Inferior parietal cortex (tissue), 1 donor: ENCODE results near the gene ARMC7.
"Not testable (repeated sequence)": the region's sequence is repeated elsewhere in the genome, so short reads cannot be mapped to it uniquely, and the experiment has no call there.

Experiments used
- DNase-seq: peaks from one replicate; pipeline ENCODE4 v3.0.0-alpha.2; 2016; ENCODE audit errors: extremely low spot score

The ARMC7 gene

DNA sequence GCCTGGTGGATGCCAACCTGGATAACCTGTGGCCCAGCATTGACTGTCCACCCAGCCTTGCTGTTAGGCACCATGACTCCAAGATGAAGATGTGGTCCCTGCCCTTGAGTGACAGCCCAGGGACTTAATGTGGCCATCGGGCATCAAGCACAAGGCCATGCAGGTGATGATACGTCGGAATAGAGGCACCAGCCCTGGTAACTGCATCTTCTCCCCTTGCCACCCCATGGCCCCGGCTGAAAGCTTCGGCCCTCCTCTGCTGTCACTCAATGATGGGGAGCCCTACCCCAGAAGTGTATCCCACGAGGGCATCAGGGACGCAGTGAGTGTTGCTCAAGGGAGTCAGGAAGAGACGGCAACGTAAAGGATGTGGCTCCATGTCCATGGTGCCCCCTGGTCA, 19.8 kb downstream of the ARMC7 start:
- no peak for DNase-seq

DNA sequence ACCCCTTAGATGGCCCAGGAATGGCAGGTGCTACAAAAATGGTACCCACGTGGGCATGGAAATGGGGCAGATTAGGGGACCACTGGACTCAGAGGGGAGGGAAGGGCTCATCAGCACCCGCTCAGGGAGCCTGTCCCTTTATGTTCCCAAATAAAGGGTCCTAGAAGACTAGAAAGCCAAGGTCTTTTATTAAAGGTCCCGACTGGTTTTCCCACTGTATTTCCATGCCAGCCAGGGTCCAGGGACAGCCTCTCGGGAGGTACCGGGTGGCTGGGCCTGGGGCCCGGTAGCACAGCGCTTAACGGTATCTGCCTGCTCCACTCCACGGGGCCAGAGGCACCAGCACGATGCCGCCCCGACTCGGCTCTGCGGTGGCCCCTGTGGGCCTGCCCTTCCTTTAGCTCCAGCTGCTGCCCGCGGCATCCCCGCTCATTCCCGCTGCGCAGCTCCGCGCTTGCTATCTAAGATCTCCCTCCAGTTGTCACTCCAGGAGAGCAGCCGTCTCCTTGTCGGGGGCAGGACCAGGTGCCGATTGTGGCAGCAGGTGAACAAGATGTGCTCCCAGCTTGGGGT, 20.4 kb downstream of the ARMC7 start:
- no peak for DNase-seq

DNA sequence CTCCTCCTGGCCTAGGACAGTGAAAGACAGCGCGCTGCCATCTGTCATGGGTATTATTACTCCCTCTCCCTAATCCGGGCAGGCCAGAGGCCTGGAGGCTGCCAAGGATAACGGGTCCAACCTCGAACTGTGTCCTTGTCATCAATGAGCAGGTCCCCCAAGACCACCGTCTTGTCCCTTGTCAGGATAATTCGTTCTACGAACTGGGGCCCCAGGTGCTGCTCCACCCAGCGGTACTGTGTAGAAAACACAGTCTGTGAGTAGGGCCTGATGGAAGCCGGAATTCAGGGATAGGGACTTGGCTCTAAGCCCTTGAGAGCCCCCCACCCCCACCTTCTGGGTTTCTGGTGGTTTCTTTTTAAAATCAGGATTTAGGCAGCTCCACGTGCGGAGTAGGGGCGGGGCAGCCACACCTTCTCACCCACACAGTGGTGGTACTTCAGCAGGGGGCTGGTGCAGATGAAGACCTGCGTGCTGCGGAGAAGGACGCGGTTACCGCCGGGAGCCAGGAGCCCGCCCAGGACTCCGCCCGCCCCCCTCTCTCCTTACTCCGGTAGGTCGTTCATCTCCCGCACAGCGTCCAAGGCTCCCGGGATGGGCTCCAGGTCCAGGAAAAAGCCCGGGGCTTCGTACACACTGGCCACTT, 21.0 kb downstream of the ARMC7 start:
- no peak for DNase-seq

DNA sequence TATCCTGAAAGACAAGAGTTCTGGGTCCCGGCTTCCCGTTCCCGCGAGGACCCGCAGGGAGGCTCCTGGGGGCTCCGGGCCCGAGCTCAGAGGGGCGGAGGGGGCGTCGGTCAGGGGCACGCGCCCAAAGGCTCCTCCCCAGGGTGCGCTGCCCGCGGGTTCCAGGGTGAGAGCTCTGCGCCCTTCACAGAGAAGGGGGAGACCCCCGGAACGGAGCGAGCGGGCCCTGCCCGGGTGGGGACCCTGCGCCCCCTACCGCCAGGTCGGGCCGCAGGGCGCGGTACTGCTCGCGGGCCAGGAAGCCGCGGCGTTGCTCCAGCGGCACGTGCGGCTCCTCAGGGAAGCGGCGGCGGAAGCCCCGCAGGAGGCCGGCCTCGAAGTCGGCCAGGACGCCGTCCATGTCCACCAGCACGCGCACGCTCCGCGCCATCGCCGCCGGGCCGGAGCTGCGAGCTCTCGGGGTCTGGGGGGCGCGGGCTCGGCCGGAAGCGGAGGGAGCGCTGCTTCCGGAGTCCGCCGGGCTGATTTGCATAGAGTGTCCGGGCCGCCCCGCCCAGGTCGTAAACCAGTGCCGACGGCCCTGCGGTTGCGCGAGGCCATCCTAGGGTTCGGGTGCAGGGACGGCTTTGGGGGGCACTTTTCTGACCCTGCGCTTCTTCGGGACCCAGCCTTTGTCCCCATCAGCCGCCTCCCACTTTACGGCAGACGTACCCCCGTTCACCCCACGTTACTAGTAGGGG, 21.7 kb downstream of the ARMC7 start, which contains the start of gene NT5C:
Gene NT5C, minus strand, starts transcription at position 465 of the 740 bp plus-strand sequence. Its CDS starts 35 bp downstream, at position 430.
- DNase-seq = peak; percentile 64

DNA sequence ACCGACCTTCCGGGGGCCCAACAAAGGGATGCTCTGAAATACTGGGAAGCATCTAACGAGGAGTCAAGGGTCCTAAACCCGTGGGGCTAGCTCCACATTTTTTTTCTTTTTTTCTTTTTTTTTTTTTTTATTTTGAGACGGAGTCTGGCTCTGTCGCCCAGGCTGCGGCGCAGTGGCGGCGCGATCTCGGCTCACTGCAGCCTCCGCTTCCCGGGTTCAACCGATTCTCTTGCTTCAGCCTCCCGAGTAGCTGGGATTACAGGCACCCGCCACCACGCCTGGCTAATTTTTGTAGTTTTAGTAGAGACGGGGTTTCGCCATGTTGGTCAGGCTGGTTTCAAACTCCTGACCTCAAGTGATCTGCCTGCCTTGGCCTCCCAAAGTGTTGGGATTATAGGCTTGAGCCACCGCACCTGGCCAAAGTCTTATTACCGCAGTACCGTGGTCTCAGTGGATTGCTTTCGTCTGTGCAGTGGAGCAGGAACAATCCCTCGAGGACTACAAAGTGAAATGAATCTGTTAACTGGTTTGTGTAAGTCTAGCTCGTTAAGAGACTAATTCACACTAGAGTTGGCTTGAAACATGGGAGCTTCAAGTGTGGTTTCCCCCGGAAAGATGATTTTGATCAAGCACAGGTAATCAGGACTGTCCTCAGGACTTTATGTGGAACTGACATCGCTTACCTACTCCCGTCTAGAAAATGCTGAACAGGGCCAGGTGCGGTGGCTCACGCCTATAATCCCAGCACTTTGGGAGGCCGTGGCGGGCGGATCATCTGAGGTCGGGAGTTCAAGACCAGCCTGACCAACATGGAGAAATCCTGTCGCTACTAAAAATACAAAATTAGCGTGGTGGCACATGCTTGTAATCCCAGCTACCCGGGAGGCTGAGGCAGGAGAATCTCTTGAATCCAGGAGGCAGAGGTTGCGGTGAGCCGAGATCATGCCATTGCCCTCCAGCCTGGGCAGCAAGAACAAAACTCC, 22.5 kb downstream of the ARMC7 start:
- DNase-seq = not testable (repeated sequence)

DNA sequence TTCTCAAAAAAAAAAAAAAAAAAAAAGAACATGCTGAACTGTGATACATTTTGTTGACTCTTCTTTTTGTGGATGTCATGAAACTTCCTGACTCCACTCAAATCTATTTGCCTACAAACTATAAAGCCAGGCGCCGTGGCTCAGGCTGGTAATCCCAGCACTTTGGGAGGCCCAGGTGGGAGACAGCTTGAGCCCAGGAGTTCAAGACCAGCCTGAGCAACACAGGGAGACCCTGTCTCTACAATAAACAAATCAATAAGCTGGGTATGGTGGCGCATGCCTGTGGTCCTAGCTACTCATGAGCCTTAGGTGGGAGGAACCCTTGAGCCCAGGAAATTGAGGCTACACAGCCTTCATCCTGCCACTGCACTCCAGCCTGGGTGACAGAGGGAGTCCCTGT, 23.2 kb downstream of the ARMC7 start:
- DNase-seq = no peak

DNA sequence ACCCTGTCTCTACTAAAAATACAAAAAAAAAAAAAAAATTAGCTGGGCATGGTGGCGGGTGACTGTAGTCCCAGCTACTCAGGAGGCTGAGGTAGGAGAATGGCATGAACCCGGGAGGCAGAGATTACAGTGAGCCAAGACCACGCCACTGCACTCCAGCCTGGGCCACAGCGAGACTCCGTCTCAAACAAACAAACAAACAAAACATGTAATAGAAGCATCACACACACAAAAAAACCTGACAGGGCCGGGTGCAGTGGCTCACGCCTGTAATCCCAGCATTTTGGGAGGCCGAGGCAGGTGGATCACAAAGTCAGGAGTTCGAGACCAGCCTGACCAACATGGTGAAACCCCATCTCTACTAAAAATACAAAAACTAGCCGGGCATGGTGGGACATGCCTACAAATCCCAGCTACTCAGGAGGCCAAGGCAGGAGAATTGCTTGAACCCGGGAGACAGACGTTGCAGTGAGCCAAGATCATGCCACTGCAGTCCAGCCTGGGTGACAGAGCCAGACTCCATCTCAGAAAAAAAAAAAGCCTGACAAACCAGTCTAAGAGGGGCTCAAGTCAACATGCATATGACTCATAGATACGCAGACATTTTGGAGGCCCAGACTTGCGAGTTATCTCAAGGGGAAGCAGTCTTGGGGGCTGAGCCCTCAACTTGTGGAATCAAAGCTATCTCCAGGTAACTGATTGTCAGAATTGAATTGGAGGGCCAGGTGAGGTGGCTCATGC, 24.0 kb downstream of the ARMC7 start:
- DNase-seq = not testable (repeated sequence)

DNA sequence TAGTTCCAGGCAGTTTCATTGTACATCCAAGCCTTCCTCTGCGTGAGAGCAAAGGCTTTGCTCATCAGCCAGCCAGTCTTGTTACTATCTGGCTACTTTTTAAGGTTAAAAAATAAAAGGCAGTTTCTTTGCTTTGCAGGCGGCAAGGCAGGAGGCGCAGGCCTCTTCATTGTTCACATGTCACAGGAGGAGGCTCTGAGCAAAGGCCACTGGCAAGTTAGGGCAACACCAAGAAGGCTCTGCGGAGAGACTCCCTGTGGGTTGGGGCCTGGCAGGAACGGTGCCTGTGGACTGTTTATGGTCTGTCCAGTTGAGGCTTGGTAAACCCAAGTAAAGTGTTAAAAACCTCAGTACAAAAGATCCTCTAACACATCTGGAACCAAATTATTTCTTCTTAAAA, 25.7 kb downstream of the ARMC7 start:
- DNase-seq = no peak

DNA sequence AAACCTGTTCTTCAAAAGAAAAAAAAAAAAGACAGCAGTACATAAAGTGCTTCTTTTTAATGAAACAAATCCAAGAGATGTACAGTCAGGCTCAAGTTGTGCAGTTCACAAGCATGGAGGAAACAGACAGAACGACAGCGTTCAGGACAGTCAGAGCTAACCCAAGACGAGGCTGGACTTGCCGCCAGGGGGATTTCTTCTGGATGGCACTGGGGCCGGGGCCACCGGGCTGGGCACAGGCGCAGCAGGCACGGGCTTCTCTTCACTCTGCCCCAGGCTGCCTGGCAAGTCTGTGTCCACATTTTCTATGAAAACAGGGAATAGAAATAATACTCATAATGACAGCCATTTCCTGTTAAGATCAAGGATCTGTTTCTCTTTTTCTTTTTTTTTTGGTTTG, 26.2 kb downstream of the ARMC7 start:
- no peak for DNase-seq

DNA sequence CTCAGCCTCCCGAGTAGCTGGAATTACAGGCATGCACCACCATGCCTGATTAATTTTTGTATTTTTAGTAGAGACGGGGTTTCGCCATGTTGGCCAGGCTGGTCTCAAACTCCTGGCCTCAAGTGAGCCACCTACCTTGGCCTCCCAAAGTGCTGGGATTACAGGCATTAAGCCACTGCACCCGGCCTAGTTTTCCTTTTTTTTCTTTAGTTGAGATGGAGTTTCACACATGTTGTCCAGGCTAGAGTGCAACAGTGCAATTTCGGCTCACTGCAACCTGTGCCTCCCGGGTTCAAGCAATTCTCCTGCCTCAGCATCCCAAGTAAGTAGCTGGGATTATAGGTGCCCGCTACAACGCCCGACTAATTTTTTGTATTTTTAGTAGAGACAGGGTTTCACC, 28.0 kb downstream of the ARMC7 start:
- not testable (repeated sequence) for DNase-seq

DNA sequence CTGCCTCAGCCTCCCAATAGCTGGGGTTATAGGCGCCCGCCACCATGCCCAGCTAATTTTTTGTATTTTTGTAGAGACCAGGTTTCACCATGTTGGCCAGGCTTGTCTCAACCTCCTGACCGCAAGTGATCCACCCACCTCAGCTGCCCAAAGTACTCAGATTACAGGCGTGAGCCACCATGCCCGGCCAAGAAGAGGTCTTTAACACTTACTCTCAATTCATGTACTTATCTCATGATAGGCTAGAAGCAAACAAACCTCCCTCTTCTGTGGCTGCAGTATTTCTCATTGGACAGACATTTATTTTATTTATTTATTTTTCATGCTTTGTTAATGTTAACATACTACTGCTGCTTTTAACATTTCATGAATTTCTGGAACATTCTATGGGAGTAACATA, 28.8 kb downstream of the ARMC7 start:
- no peak for DNase-seq

DNA sequence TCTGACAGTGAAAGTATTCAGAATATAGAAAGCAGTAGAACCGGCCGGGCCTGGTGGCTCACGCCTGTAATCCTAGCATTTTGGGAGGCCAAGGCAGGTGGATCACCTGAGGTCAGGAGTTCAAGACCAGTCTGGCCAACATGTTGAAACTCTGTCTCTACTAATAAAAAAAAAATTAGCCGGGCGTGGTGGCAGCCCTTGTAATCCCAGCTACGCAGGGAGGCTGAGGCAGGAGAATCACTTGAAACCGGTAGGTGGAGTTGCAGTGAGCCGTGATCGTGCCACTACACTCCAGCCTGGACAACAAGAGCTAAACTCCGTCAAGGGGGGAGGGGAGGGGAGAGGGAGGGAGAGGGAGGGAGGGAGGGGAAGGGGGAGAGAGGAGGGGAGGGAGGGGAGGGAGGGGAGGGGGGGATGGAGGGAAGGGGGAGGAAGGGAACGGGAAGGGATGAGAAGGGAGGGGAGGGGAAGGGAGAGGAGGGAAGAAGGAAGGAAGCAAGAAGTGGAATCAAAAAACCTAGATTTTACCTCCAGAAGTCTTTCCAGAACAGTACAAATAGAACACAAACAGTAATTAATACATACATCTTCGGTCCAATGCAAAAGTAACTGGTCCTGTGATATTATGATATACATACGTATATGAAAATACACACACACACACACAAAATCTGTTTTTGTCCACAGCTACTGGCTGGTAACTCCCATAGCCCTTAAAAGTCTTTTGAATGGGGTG, 32.6 kb downstream of the ARMC7 start:
- DNase-seq = no peak

DNA sequence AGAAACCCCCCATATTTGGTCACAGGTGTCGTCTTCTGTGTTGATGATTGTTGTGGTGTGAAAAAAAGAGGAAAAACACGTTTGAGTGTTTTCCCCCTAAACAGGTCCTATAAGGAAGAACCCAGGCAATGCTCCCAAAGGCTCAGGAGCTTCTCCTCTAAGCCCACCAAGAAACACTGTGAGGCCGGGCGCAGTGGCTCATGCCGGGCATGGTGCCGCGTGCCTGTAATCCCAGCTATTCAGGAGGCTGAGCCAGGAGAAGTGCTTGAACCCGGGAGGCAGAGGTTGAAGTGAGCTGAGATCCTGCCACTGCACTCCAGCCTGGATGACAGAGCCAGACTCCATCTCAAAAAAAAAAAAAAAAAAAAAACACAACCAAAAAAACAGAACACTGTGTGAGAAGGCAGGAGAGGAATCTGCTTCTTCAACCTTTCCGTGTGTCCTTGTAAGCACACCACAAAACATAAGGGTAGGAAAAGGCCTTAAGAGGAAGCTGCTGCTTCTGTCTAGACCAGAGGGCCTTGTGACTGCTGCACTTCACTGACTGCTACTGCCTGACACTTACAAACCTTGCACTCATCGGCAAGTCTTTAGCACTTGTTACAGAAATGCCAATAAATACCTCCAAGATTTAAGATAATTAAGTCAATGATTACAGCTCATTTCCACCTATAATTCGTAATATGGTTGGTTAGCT, 35.2 kb downstream of the ARMC7 start:
- no peak for DNase-seq

DNA sequence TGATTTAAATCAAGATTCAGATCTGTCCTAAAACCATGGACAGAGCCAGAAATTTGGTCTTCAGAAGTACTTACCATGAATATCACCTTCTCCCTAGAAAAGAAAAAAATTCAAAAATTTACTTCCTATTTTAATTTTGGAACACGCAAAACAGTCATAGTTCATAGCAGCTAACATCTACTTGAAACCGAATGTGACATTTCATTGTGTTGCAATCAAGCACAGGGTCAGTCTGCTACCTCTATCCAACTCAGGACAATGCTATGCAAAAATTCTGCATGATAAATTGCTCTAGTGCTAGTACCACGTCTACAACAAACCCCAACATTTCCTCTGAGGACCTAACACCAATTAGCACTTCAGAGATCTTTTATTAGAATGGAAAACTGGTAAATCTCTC, 36.8 kb downstream of the ARMC7 start:
- no peak for DNase-seq

DNA sequence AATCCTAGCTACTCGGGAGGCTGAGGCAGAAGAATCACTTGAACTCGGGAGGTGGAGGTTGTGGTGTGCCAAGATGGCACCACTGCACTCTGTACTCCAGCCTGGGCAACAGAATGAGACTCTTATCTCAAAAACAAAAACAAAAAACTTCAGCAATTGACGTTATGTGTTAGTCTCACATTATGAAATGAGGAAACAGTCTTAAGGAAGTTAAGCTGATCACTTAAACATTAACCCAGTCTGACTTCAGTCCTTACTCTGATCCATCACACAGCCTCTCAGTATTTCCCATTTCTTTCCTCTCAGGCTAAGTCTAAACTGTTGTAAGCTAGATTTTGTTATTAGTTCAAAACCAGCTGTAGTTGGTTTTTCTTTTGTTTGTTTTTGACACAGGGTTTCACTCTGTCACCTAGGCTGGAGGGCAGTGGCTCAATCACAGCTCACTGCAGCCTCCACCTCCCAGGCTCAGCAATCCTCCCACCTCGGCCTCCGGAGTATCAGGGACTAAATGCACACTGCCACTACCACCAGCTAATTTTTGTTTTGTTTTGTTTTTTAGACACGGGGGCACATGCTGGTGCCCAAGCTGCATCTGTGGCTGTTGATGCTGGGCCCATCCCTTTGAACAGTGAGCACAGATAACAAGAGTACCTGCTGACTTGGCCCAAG, 38.2 kb downstream of the ARMC7 start:
- DNase-seq = no peak

DNA sequence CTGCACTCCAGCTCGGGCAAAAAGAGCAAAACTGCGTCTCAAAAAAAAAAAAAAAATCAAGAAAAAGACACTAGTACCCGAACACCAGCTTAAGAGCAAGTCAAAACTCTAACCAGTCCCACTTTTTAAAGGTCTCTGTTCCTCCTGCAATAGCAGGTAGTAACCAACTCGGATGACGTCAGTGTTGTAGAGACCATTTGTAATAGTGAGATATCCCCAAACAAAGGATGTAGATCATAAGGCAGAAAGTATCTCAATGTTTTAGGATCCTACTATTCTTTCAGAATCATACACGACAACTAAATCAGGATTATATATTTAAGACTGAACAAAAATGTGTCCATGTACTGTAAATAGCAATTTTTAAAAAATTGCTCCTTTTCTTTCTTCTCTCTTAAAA, 42.2 kb downstream of the ARMC7 start:
- DNase-seq = no peak

DNA sequence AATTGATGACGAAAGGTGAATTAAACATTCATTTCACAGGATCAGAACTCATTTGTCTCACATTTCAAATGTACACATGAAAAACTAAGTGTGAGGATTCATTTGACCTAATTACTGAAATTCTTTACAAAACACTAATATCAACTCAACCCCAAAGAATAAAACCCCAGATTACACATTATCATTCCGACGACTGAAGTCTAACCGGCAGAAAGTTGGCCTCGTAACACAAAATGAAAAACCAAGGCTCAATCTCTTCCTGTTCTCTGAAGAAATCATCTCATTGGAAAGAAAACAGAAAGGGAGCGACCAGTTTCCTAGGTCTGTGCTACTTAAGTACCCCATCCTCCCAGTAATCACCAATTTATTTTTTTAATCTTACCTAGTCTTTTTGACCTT, 42.8 kb downstream of the ARMC7 start:
- no peak for DNase-seq

DNA sequence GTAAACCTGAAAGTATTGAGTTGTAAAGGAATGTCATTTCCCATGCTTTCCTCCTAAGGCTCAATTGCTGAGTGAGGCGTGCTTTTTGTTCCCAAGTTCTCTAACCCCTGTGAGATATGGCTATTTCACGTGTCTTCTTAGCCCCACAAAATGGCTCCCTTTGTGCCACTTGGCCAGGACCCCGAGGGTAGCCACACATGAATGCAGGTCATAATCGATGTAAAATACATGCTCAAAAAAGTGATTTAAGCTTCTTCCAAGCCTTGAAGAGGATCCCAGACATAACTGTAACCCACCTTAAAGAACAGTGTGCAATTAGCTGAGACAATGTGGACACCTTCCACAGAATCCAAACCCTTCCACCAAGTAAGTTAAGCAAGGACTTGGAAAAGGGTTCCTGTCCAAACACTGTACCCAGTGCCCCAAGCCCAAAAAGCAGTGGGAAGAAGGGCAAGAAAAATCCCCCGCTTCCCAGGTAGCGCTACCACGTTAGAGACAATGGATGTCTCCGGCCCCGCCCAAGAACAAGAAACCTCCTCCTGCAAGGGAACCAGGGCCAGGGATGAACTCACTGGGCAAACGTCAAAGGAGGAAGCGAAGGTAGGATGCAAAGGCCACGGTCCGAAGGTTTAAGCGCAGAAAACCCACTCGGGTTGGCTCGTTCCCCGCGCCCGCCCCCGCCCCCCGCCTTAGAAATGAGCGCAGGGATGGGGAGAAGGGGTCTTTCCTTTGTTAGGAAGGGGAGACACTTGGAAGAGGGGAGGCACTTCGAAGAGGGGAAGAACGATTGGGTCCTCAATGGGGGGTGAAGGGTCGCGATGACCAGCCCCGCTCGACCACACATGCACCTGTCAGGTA, 43.4 kb downstream of the ARMC7 start:
- no peak for DNase-seq
